Duodenal mucosa (tissue), 2 donors: ENCODE results near the gene CPNE2.
"Not testable (repeated sequence)": the region's sequence is repeated elsewhere in the genome, so short reads cannot be mapped to it uniquely, and the experiment has no call there.

Source experiments
- H3K27ac ChIP-seq: one replicate; pipeline ENCODE4 v1.7.0; 2013; ENCODE audit warnings: low read depth, low read length
- H3K27me3 ChIP-seq, 2 donors: one replicate each; pipeline ENCODE4 v1.7.0; 2013; ENCODE audit warnings: low read length in 2 of 2, control low read depth in 1 of 2; ENCODE audit not compliant: insufficient read depth in 2 of 2, control insufficient read depth in 1 of 2
- H3K36me3 ChIP-seq, 2 donors: one replicate each; pipeline ENCODE4 v1.7.0; 2013; ENCODE audit warnings: low read length in 2 of 2, control low read depth in 1 of 2; ENCODE audit not compliant: insufficient read depth in 2 of 2, control insufficient read depth in 1 of 2
- H3K4me1 ChIP-seq, 2 donors: one replicate each; pipeline ENCODE4 v1.7.0; 2013; ENCODE audit warnings: low read length in 2 of 2, control low read depth in 1 of 2; ENCODE audit not compliant: insufficient read depth in 2 of 2, control insufficient read depth in 1 of 2
- H3K4me3 ChIP-seq, 2 donors: one replicate each; pipeline ENCODE4 v1.7.0; 2013; ENCODE audit warnings: low read length in 2 of 2, low read depth in 1 of 2
- H3K9ac ChIP-seq, 2 donors: one replicate each; pipeline ENCODE4 v1.7.0; 2013; ENCODE audit warnings: low read length in 2 of 2, low read depth in 1 of 2
- H3K9me3 ChIP-seq, 2 donors: one replicate each; pipeline ENCODE4 v1.7.0; 2013; ENCODE audit warnings: low read length in 2 of 2, control low read depth in 1 of 2; ENCODE audit not compliant: control insufficient read depth in 1 of 2

The CPNE2 gene

DNA sequence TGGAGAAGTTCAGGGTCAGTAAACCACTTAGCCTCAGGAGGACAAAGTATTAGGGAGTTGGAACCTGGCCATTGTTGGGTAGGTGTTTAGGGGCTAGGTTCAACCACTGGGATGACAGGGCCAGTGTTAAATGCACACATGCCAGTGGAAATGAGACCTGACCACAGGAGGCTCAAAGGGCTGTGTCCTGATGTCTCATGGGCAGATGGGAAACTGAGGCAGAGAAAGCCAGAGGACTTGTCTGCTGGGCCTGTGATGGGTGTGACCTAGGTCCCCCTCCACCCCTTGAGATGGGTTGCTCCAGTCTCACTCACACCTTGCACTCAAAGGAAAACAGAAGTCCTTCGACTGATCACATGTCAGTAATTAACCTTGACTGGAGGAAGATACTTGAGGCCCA, 16.0 kb downstream of the CPNE2 start:
- Histone ChIP-seq H3K27me3 (no peaks in the 10 kb centered on the region), H3K9ac (no peak overlapping the region), H3K4me3 (no peak overlapping the region), H3K4me1 (peaks cover 0 to 4% of the 10 kb centered on the region in 2 donors), H3K36me3 (no peaks in the 10 kb centered on the region), H3K27ac (no peak overlapping the region), H3K9me3 (no peaks in the 10 kb centered on the region)

DNA sequence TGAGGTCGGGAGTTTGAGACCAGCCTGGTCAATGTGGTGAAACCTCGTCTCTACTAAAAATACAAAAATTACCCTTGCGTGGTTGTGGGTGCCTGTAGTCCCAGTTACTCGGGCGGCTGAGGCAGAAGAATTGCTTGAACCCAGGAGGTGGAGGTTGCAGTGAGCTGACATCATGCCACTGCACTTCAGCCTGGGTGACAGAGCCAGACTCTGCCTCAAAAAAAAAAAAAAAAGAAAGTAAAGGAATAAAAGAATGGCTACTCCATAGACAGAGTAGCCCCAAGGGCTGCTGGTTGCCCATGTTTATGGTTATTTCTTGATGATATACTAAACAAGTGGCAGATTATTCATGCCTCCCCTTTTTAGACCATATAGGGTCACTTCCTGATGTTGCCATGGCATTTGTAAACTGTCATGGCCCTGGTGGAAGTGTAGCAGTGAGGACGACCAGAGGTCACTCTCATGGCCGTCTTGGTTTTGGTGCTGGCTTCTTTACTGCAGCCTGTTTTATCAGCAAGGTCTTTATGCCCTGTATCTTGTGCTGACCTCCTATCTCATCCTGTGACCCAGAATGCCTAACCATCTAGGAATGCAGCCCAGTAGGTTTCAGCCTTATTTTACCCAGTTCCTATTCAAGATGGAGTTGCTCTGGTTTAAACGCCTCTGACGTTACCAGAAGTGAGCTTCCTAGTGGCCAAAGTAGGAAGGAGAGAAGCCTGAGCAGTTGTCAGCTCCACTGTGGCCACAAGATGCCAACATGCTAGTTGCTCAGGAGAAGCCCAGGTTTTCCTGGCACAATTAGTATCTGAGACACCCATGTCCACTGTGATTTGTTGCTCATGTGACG, 17.1 kb downstream of the CPNE2 start:
- H3K4me1 ChIP-seq, H3K4me3 ChIP-seq, H3K27me3 ChIP-seq, H3K9me3 ChIP-seq, H3K9ac ChIP-seq, H3K36me3 ChIP-seq, H3K27ac ChIP-seq: not testable (repeated sequence)

DNA sequence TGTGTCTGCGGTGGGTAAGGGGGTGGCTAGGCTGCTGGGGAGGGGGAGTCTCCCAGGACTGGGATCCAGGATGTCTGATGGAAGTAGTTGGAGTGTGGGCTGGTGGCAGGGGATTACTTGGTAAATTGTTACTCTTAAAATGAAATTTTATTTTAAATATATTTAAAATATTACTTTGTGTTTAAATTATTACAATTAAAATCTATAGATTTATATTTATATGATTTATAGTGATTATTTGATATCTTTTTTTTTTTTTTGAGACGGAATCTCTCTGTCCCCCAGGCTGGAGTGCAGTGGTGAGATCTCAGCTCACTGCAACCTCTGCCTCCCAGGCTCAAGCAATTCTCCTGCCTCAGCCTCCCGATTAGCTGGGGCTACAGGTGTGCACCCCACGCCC, 18.6 kb downstream of the CPNE2 start:
- Histone ChIP-seq H3K9ac (no peak overlapping the region), H3K4me1 (peaks cover 0 to 4% of the 10 kb centered on the region in 2 donors), H3K27ac (no peak overlapping the region), H3K27me3 (no peaks in the 10 kb centered on the region), H3K36me3 (no peaks in the 10 kb centered on the region), H3K9me3 (no peaks in the 10 kb centered on the region), H3K4me3 (no peak overlapping the region)

DNA sequence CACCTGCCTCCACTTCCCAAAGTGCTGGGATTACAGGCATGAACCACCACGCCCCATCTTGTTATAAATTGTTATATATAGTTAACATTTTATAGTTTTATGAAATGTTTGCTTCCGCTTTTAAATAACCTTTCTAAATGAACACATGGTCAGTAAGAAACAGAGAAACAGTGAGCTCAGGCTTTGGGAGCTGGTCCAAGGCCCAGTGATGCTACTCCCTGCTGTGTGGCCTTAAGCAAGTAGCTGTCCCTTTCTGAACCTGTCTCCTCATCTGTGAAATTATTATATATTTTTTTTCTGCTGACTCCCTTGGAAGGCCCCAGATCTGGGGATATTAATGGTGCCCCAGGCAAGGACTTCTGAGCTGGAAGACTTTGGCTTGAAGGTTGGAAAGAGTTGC, 19.0 kb downstream of the CPNE2 start:
- no peak overlapping the region for H3K4me3 ChIP-seq
- no peak overlapping the region for H3K27ac ChIP-seq
- no peaks in the 10 kb centered on the region for H3K27me3 ChIP-seq
- peaks cover 0 to 4% of the 10 kb centered on the region in 2 donors for H3K4me1 ChIP-seq
- H3K9ac ChIP-seq = no peak overlapping the region
- H3K36me3 ChIP-seq = no peaks in the 10 kb centered on the region
- no peaks in the 10 kb centered on the region for H3K9me3 ChIP-seq

DNA sequence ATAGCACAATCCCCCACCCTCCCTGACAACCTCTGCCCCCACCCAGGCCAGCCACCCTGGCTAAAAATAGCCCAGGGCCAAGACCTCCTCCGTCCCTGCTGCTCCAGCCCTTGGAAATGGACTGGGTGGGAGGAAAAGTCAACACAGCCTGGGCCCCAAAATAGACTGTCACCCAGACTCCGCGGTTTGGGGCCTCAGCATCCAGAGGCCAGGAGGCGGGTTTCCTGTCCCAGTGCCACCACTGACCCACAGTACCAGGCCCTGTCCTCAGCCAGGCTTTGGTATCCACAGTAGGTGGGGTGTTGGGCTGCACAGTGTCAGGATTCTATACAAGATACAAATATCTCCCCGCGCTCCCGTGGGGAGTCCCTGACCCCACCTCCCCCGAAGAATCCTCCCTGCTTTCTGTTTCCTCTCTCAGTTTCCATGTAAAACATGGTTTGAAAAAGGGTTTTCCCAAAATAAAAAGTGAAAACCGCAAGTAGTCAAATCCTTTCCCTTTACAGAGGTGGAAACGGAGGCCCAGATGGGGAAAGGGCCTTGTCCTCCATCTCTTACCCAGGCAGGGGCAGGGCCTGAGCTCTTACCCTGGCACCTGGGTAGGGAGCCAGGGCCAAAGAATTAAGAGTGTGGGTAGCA, 20.1 kb downstream of the CPNE2 start:
- H3K4me1 ChIP-seq = peaks cover 0 to 4% of the 10 kb centered on the region in 2 donors
- H3K9me3 ChIP-seq = no peaks in the 10 kb centered on the region
- H3K9ac ChIP-seq = no peak overlapping the region
- no peak overlapping the region for H3K4me3 ChIP-seq
- H3K27ac ChIP-seq = no peak overlapping the region
- no peaks in the 10 kb centered on the region for H3K27me3 ChIP-seq
- peaks cover 0 to 3% of the 10 kb centered on the region in 2 donors for H3K36me3 ChIP-seq

DNA sequence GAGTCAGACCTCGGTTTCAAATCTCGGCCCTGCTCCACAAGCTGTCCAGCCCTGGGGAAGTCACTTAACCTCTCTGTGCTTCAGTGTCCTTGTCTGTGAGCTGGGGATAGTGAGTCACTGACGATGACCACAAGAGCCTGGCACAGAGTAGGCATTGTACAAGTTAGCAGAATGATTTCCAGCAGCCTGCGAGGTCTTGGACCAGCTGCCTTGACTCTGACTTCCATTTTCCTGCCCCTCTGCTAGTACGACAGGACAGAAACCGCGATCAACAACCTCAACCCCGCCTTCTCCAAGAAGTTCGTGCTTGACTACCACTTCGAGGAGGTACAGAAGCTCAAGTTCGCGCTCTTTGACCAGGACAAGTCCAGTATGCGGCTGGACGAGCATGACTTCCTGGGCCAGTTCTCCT, 20.7 kb downstream of the CPNE2 start:
- Histone ChIP-seq H3K27me3 (no peaks in the 10 kb centered on the region), H3K4me3 (no peak overlapping the region), H3K9ac (no peak overlapping the region), H3K4me1 (peaks cover 0 to 4% of the 10 kb centered on the region in 2 donors), H3K36me3 (peaks cover 0 to 3% of the 10 kb centered on the region in 2 donors), H3K27ac (no peak overlapping the region), H3K9me3 (no peaks in the 10 kb centered on the region)

DNA sequence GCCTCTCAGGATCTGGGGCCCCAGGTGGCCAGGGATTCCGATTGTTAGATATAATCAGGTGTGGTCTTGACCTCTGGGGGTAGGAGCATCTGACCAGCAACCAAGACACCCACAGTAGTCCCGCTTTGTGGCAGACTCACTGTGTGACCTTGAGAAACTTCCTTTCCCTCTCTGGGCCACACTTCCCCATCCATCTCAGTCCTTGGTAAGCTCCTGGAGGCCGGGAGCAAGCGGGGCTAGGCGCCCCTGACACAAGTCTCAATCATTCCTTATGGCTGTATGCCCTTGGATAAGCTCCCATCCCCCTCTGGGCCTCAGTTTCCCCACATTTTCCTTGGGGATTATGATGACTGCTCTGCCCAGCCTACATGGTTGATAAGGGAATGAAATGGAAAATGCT, 21.3 kb downstream of the CPNE2 start:
- peaks cover 0 to 2% of the 10 kb centered on the region in 2 donors for H3K4me1 ChIP-seq
- no peaks in the 10 kb centered on the region for H3K9me3 ChIP-seq
- H3K27ac ChIP-seq = no peak overlapping the region
- peaks cover 0 to 3% of the 10 kb centered on the region in 2 donors for H3K36me3 ChIP-seq
- no peak overlapping the region for H3K4me3 ChIP-seq
- H3K27me3 ChIP-seq = no peaks in the 10 kb centered on the region
- no peak overlapping the region for H3K9ac ChIP-seq

DNA sequence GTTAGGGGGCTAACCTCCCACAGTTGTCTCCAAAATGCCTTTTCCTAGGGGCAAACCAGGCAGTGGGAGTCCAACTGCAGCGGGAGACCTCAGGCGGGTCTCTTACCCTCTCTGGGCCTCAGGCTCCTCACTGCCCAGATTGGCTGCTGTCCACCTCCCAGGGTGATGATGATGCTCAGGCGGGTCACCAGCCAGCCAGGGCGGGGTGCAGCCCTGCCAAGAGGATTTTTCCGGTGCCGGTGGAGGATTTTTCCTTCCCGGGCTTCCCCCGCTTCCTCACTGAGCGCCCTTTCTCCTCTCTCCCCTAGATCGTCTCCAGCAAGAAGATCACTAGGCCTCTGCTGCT, 22.8 kb downstream of the CPNE2 start:
- Histone ChIP-seq H3K27me3 (no peaks in the 10 kb centered on the region), H3K27ac (no peak overlapping the region), H3K4me3 (no peak overlapping the region), H3K9me3 (no peaks in the 10 kb centered on the region), H3K9ac (no peak overlapping the region), H3K4me1 (no peaks in the 10 kb centered on the region), H3K36me3 (peaks cover 0 to 7% of the 10 kb centered on the region in 2 donors)

DNA sequence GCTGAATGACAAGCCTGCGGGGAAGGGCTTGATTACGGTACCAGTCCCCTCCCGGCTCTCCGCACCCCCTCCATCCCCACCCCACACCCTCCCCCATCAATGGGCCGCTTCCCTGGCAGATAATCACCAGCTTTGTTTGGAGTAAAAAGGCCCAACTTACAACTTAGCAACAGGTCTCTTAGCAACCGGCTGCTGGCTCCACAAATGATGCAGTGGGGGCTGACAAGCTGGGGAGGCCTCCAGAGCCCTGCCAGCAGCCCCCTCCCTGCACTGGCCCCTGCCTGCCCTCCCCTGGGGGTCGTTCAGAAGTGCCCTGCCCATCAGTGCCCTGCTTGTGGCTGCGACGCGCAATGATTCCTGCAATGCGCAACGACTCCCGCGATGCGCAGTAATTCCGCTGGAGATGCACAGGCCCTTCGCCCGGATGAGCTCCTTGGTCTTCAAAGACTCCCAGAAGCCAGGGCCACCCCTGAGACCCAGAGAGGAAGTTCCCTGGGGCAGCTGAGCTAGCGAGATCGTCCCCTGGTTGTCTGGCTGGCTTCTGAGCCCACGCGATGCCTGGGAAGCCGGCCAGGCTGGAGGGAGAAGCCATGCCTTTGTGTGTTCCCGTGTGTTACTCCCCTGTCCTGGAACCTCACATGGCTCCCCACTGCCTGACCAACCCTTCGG, 23.3 kb downstream of the CPNE2 start:
- Histone ChIP-seq H3K9me3 (no peaks in the 10 kb centered on the region), H3K27me3 (no peaks in the 10 kb centered on the region), H3K4me3 (no peak overlapping the region), H3K36me3 (peaks cover 0 to 7% of the 10 kb centered on the region in 2 donors), H3K27ac (no peak overlapping the region), H3K4me1 (no peaks in the 10 kb centered on the region), H3K9ac (no peak overlapping the region)

DNA sequence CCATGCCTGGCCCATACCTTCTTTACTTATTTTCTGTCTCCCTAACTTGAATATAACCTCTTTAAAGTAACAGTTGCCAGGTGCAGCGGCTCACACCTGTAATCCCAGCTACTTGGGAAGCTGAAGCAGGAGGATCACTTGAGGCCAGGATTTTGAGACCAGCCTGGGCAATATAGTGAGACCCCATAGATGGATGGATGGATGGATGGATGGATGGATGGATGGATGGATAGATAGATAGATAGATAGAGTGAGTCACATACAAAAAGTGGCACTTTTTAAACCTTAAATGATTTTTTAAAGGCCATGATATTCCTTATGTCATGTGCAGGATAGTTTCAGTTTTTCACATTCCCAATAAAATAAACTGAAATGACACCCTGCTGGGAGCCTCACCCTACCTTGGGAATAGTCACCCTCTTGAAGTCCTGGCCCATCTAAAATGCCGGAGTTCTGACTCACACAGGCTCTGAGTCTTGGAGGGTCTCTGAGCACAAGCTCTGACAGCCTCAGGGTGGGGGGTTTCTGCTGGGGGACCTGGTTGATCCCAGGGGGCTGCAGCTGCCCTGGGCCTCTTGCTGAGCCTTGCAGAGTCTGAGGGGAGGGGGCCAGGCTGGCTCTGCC, 26.2 kb downstream of the CPNE2 start:
- H3K9me3 ChIP-seq = no peaks in the 10 kb centered on the region
- H3K4me3 ChIP-seq = no peak overlapping the region
- H3K27me3 ChIP-seq = no peaks in the 10 kb centered on the region
- no peaks in the 10 kb centered on the region for H3K4me1 ChIP-seq
- H3K27ac ChIP-seq = no peak overlapping the region
- peaks cover 0 to 14% of the 10 kb centered on the region in 2 donors for H3K36me3 ChIP-seq
- no peak overlapping the region for H3K9ac ChIP-seq
